Suprapubic skin (tissue), 4 donors: ENCODE results near the gene DRD2.

Experiments used
- EP300 ChIP-seq: sonication (generic); formaldehyde crosslinking; IDR thresholded peaks from one replicate; pipeline ENCODE4 v1.6.1; 2017; ENCODE audit warnings: antibody characterized with exemption
- POLR2A ChIP-seq, 2 donors: fragments of 450-650 bp; IDR thresholded peaks; one replicate each; pipeline ENCODE4 v1.6.1; 2017; ENCODE audit warnings: antibody characterized with exemption in 2 of 2, mild to moderate bottlenecking in 2 of 2, moderate library complexity in 2 of 2
- POLR2AphosphoS5 ChIP-seq, 3 donors: sonication (generic); formaldehyde crosslinking; IDR thresholded peaks; one replicate each; pipeline ENCODE4 v1.6.1; 2017; ENCODE audit warnings: antibody characterized with exemption in 3 of 3
- TF ChIP-seq, protein P1 (sequence below), 2 donors: fragments of 200-600 bp in 1 of 2; fragments of 450-650 bp in 1 of 2; sonication (generic) in 1 of 2; IDR thresholded peaks; one replicate each; pipeline ENCODE4 v1.5.1; 2016 to 2019; ENCODE audit warnings: antibody characterized with exemption in 2 of 2, mild to moderate bottlenecking in 1 of 2, moderate library complexity in 1 of 2

DNA sequence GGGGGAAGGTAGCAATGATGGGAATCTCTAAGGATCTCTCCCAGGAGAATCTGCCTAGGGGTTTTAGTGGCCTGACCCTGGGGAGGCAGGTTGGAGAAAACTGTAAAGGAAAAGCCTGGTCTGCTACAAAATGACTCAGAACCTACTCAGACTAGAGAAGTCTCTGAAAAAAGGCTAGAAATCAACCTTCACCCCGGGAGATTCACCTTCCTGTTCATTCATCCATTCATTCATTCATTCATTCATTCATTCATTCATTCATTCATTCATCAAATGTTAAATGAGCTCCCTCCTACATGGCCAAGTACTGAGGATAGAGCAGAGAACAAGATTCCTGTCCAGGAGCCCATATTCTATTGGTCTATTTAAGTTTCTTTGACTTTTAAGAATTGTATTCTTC is 96.5 kb downstream of the DRD2 start:
- TF ChIP-seq, protein P1, sequence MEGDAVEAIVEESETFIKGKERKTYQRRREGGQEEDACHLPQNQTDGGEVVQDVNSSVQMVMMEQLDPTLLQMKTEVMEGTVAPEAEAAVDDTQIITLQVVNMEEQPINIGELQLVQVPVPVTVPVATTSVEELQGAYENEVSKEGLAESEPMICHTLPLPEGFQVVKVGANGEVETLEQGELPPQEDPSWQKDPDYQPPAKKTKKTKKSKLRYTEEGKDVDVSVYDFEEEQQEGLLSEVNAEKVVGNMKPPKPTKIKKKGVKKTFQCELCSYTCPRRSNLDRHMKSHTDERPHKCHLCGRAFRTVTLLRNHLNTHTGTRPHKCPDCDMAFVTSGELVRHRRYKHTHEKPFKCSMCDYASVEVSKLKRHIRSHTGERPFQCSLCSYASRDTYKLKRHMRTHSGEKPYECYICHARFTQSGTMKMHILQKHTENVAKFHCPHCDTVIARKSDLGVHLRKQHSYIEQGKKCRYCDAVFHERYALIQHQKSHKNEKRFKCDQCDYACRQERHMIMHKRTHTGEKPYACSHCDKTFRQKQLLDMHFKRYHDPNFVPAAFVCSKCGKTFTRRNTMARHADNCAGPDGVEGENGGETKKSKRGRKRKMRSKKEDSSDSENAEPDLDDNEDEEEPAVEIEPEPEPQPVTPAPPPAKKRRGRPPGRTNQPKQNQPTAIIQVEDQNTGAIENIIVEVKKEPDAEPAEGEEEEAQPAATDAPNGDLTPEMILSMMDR (IDR thresholded peaks at IDR 0.05): no peak
- no peak for TF ChIP-seq POLR2AphosphoS5 (IDR thresholded peaks at IDR 0.05)
- TF ChIP-seq POLR2A (IDR thresholded peaks at IDR 0.05): no peak
- TF ChIP-seq EP300: no peak
